MCF 10A (cell line): ENCODE data around the gene VPS26C. TPM values are rescaled to one million over a fixed set of nuclear protein-coding genes. Genes with fewer than 3 reads are reported as not detected.
A peak's percentile ranks its signal among the peaks of the same experiment; 100 is the strongest.
"Not testable (repeated sequence)": the region's sequence is repeated elsewhere in the genome, so short reads cannot be mapped to it uniquely, and the experiment has no call there.

Source experiments
- Bru-seq: library from RNA; stranded (reverse); fragments of 400-500 nt; gene quantifications from one replicate; lab custom pipeline; 2021; lab: Mats Ljungman, UMichigan
- BruChase-seq, 2 experiments: library from RNA; stranded (reverse); fragments of 400-500 nt; gene quantifications; one replicate each; lab custom pipeline; 2021; lab: Mats Ljungman, UMichigan
- BruUV-seq: library from RNA; stranded (reverse); fragments of 400-500 nt; replicated peaks from 2 replicates; lab custom pipeline; 2021; lab: Mats Ljungman, UMichigan
- CTCF ChIA-PET: fragments of 300-600 bp; sonication (Branson Sonifier 250); formaldehyde crosslinking; extraction: SDS; loops from one replicate; lab custom pipeline; 2021; ENCODE audit warnings: antibody characterized with exemption, inconsistent platforms; lab: Yijun Ruan, JAX
- POLR2A ChIA-PET: fragments of 300-600, 350-650 bp; sonication (Branson Sonifier 250); formaldehyde crosslinking; extraction: SDS; loops from one replicate; lab custom pipeline; 2020; ENCODE audit warnings: antibody characterized with exemption, inconsistent platforms; lab: Yijun Ruan, JAX
- DNase-seq: peaks from one replicate; pipeline ENCODE4 v3.0.0-alpha.2; 2018; ENCODE audit not compliant: unreplicated experiment
- H3K27ac Mint-ChIP-seq: one replicate; pipeline ENCODE4 v1.8.0; 2022; ENCODE audit warnings: mild to moderate bottlenecking, low read depth, mixed read lengths; ENCODE audit not compliant: unreplicated experiment
- H3K27me3 Mint-ChIP-seq: one replicate; pipeline ENCODE4 v1.8.0; 2022; ENCODE audit warnings: mixed read lengths; ENCODE audit not compliant: insufficient read depth, unreplicated experiment
- H3K36me3 Mint-ChIP-seq: one replicate; pipeline ENCODE4 v1.8.0; 2022; ENCODE audit warnings: mild to moderate bottlenecking, moderate library complexity, mixed read lengths; ENCODE audit not compliant: insufficient read depth, unreplicated experiment
- H3K4me1 Mint-ChIP-seq: one replicate; pipeline ENCODE4 v1.8.0; 2022; ENCODE audit warnings: mixed read lengths; ENCODE audit not compliant: insufficient read depth, unreplicated experiment
- H3K4me3 Mint-ChIP-seq: one replicate; pipeline ENCODE4 v1.8.0; 2022; ENCODE audit warnings: mild to moderate bottlenecking, moderate library complexity, mixed read lengths; ENCODE audit not compliant: unreplicated experiment
- H3K9me3 Mint-ChIP-seq: one replicate; pipeline ENCODE4 v1.8.0; 2022; ENCODE audit warnings: mixed read lengths; ENCODE audit not compliant: unreplicated experiment
- intact Hi-C: fragments of 100-400 bp; cut with micrococcal nuclease; formaldehyde crosslinking; loops from 2 replicates; pipeline ENCODE4 v1.14.1; 2022
- long read RNA-seq: library from polyadenylated mRNA; stranded (forward); transcript quantifications from one replicate; pipeline ENCODE4 v2.0.0, GENCODE V29; 2022
- total RNA-seq: library from RNA; stranded (reverse); gene quantifications from 2 replicates; pipeline ENCODE4 v1.2.3, GENCODE V29; 2022
- TF ChIP-seq, protein P1 (sequence below): fragments of 200-600 bp; IDR thresholded peaks from one replicate; pipeline ENCODE4 v1.8.0; 2022; ENCODE audit warnings: antibody characterized with exemption, mild to moderate bottlenecking; ENCODE audit not compliant: unreplicated experiment

Gene VPS26C
- 38.5 and 61.6 TPM in 2 replicates for total RNA-seq
- Bru-seq, nascent RNA: percentile 79 among the genes with signal in this experiment
- percentile 84 among the genes with signal in this experiment for BruChase-seq, experiment 1, labeled RNA remaining after a 6-hour chase
- percentile 80 among the genes with signal in this experiment for BruChase-seq, experiment 2, labeled RNA remaining after a 2-hour chase
- long read RNA-seq, transcript VPS26C-201 (8 exons, 3,256 nt): major isoform, 65 of 95 reads
- long read RNA-seq, transcript VPS26C-213 (2 exons, 959 nt): minor isoform, 8 of 95 reads
- long read RNA-seq, partial matches to known transcripts: 4 of 95 reads
- long read RNA-seq, other reads (novel, unspliced or antisense): 16 of 95 reads

DNA sequence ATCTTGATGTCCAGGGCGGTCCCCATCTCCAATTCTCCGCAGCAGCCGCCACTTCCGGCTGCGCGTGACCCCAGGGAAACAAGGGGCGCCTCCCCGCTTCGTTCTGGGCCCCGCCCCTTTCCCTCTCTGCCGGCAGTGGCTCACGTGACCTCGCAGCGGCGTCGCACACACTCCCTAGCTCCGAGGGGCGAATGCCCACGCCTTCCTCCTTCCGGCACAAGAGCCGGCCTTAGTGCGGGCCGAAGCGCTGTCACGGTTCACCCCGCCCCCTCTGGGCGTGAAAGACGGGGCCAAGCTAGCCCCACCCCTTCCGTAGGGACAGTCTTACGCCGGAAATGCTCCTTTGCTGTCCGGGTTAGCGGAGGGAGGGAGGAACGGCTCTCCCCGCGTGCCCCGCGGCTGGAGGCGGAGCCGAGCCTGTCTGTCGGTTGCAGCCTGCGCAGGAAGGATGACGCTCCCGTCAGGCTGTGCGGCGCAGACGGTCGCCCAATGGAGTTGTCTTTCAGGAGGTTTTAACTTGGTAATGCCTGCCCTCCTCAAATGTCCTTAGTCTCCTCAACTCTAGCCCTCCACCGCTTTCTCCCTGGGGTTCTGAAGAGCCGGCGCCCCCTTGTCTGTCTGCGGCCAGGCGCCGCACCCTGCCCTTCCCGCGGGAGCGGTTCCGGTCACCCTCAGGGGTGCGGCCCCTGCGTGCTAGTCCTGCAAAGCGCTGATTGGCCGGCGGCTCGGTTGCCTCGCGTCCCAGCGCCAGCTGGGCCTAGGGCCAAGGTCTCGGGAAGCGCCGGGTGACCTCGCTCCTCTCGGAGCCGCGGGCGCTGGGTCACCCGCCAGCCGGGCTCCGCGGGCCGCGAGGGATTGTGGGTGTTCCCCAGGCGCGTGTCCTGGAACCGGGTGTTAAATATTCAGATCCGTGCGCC, at the start of gene VPS26C:
VPS26C (minus strand) TSS at position 66 of the 917 bp plus-strand sequence; CDS start at position 26, 40 bp downstream.
- TF ChIP-seq, protein P1, sequence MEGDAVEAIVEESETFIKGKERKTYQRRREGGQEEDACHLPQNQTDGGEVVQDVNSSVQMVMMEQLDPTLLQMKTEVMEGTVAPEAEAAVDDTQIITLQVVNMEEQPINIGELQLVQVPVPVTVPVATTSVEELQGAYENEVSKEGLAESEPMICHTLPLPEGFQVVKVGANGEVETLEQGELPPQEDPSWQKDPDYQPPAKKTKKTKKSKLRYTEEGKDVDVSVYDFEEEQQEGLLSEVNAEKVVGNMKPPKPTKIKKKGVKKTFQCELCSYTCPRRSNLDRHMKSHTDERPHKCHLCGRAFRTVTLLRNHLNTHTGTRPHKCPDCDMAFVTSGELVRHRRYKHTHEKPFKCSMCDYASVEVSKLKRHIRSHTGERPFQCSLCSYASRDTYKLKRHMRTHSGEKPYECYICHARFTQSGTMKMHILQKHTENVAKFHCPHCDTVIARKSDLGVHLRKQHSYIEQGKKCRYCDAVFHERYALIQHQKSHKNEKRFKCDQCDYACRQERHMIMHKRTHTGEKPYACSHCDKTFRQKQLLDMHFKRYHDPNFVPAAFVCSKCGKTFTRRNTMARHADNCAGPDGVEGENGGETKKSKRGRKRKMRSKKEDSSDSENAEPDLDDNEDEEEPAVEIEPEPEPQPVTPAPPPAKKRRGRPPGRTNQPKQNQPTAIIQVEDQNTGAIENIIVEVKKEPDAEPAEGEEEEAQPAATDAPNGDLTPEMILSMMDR: no peak
- Mint-ChIP-seq H3K9me3 (no peaks in the 10 kb centered on the region), H3K4me3 (peak within 1 kb of the TSS; percentile 94), H3K27ac (peak within 1 kb of the TSS; percentile 100), H3K4me1 (peaks cover 10% of the 10 kb centered on the region), H3K36me3 (peaks cover 17% of the 10 kb centered on the region), H3K27me3 (no peaks in the 10 kb centered on the region)
- intact Hi-C loops: loop anchor here (1.0 to 2.0 kb wide), 2 partner anchors 71 to 99 kb away; partner anchors contain the start of gene DYRK1A
- BruUV-seq: no TSS peak
- DNase-seq: peak; percentile 99
- POLR2A ChIA-PET: interaction anchor here (0.5 to 6.0 kb wide), 29 partner anchors 9 to 1916 kb away, joined by 3 to 122 read pairs (median 4); partner anchors contain the start of genes DYRK1A, MORC3 and PSMG1
- CTCF ChIA-PET: interaction anchor here (0.6 to 1.7 kb wide), 5 partner anchors 24 to 104 kb away, joined by 3 to 6 read pairs (median 4); no protein-coding TSS in a partner anchor

GRCh38 chr21:37316072-37316471, 48.9 kb upstream of the VPS26C start:
- DNase-seq, BruUV-seq, H3K36me3 Mint-ChIP-seq, H3K27ac Mint-ChIP-seq, H3K4me1 Mint-ChIP-seq, H3K27me3 Mint-ChIP-seq, CTCF ChIA-PET, POLR2A ChIA-PET, intact Hi-C loops, H3K4me3 Mint-ChIP-seq: not testable (repeated sequence)
- H3K9me3 Mint-ChIP-seq: peaks cover 16% of the 10 kb centered on the region

GRCh38 chr21:37300114-37300751, 33.1 kb upstream of the VPS26C start:
- Mint-ChIP-seq H3K4me1 (no peaks in the 10 kb centered on the region), H3K4me3 (no peak overlapping the region), H3K27ac (no peak overlapping the region), H3K27me3 (peaks cover 10% of the 10 kb centered on the region), H3K9me3 (no peaks in the 10 kb centered on the region), H3K36me3 (no peaks in the 10 kb centered on the region)
- ChIA-PET CTCF (interaction anchor here (0.6 to 1.0 kb wide), 3 partner anchors 13 to 18 kb away, joined by 3 to 4 read pairs (median 3); no protein-coding TSS in a partner anchor), POLR2A (interaction anchor here (0.6 to 1.5 kb wide), 4 partner anchors 10 to 40 kb away, joined by 3 to 5 read pairs (median 4); no protein-coding TSS in a partner anchor)
- DNase-seq: no peak
- intact Hi-C loops: no loop called here
- no TSS peak for BruUV-seq
- TF ChIP-seq, protein P1: no peak

DNA sequence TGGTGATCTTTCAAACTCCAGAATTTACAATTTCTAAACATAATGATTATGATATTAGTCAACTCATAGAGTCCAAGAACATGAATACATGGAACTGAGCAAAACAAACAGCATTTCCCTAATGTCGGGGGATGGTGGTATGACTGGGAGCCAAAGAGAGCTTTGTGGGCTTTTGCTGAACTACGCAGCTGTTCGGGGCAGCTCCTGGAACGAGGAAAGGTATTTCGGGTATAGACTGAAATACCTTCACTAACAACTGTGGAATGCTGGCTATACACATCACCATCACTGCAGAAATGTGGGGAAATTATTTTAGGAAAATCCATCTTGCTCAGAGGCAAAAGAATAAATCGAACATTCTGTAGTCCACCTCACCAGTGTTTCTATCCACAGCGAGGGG, 30.2 kb upstream of the VPS26C start:
- DNase-seq: no peak
- no peaks in the 10 kb centered on the region for H3K4me1 Mint-ChIP-seq
- intact Hi-C loops: no loop called here
- H3K4me3 Mint-ChIP-seq: no peak overlapping the region
- CTCF ChIA-PET: interaction anchor here (0.6 kb wide), 1 partner anchor 48 kb away, joined by 3 read pairs; no protein-coding TSS in a partner anchor
- TF ChIP-seq, protein P1: no peak
- BruUV-seq: no TSS peak
- POLR2A ChIA-PET: no interaction called here
- no peaks in the 10 kb centered on the region for H3K36me3 Mint-ChIP-seq
- no peaks in the 10 kb centered on the region for H3K9me3 Mint-ChIP-seq
- peaks cover 10% of the 10 kb centered on the region for H3K27me3 Mint-ChIP-seq
- H3K27ac Mint-ChIP-seq: no peak overlapping the region
